Subcutaneous abdominal adipose tissue (tissue), 5 donors: ENCODE results near the gene LYST.
"Not testable (repeated sequence)": the region's sequence is repeated elsewhere in the genome, so short reads cannot be mapped to it uniquely, and the experiment has no call there.

Experiments
- H3K27ac ChIP-seq: one replicate; pipeline ENCODE4 v1.7.0; 2013; ENCODE audit warnings: low read depth, mild to moderate bottlenecking, inconsistent platforms, low read length, moderate library complexity
- H3K27me3 ChIP-seq, 5 donors: one replicate each; pipeline ENCODE4 v1.7.0; 2013; ENCODE audit warnings: low read length in 5 of 5, inconsistent platforms in 1 of 5; ENCODE audit not compliant: control insufficient read depth in 5 of 5, insufficient read depth in 4 of 5
- H3K36me3 ChIP-seq, 5 donors: one replicate each; pipeline ENCODE4 v1.7.0; 2013; ENCODE audit warnings: low read length in 5 of 5; ENCODE audit not compliant: control insufficient read depth in 5 of 5, insufficient read depth in 5 of 5
- H3K4me1 ChIP-seq, 5 donors: one replicate each; pipeline ENCODE4 v1.7.0; 2013; ENCODE audit warnings: low read length in 5 of 5, mild to moderate bottlenecking in 3 of 5, moderate library complexity in 1 of 5; ENCODE audit not compliant: control insufficient read depth in 5 of 5, insufficient read depth in 5 of 5
- H3K4me3 ChIP-seq, 5 donors: one replicate each; pipeline ENCODE4 v1.7.0; 2013; ENCODE audit warnings: low read length in 5 of 5, low read depth in 1 of 5
- H3K9ac ChIP-seq, 5 donors: one replicate each; pipeline ENCODE4 v1.7.0; 2013; ENCODE audit warnings: low read length in 5 of 5, mild to moderate bottlenecking in 4 of 5, moderate library complexity in 3 of 5
- H3K9me3 ChIP-seq, 5 donors: one replicate each; pipeline ENCODE4 v1.7.0; 2013; ENCODE audit warnings: low read length in 5 of 5; ENCODE audit not compliant: control insufficient read depth in 5 of 5
- donor health status: healthy.
- donor health status: healthy.
- donor health status: healthy.
- donor health status: healthy.
- donor health status: healthy.

LYST gene

GRCh38 chr1:235642011-235642942 is 224.4 kb downstream of the LYST start:
- peak overlapping the region in 2 of 5 donors; percentile 10 to 34 for H3K4me3 ChIP-seq
- no peaks in the 10 kb centered on the region for H3K36me3 ChIP-seq
- no peaks in the 10 kb centered on the region for H3K9me3 ChIP-seq
- H3K27me3 ChIP-seq: peaks cover 0 to 40% (median 14%) of the 10 kb centered on the region in 5 donors
- H3K9ac ChIP-seq: no peak overlapping the region
- H3K4me1 ChIP-seq: peaks cover 0 to 4% (median 0%) of the 10 kb centered on the region in 5 donors
- no peak overlapping the region for H3K27ac ChIP-seq

GRCh38 chr1:235640580-235640979 is 226.1 kb downstream of the LYST start:
- Histone ChIP-seq H3K4me1 (peaks cover 0 to 4% (median 0%) of the 10 kb centered on the region in 5 donors), H3K9ac (no peak overlapping the region), H3K27me3 (peaks cover 0 to 31% (median 6%) of the 10 kb centered on the region in 5 donors), H3K27ac (no peak overlapping the region), H3K36me3 (no peaks in the 10 kb centered on the region), H3K9me3 (no peaks in the 10 kb centered on the region), H3K4me3 (no peak overlapping the region)

GRCh38 chr1:235639226-235640205 is 227.2 kb downstream of the LYST start:
- no peak overlapping the region for H3K4me3 ChIP-seq
- H3K9me3 ChIP-seq: no peaks in the 10 kb centered on the region
- H3K27me3 ChIP-seq: peaks cover 0 to 26% (median 4%) of the 10 kb centered on the region in 5 donors
- H3K27ac ChIP-seq: no peak overlapping the region
- H3K36me3 ChIP-seq: no peaks in the 10 kb centered on the region
- H3K9ac ChIP-seq: no peak overlapping the region
- peaks cover 0 to 4% (median 0%) of the 10 kb centered on the region in 5 donors for H3K4me1 ChIP-seq

GRCh38 chr1:235638612-235639011 is 228.1 kb downstream of the LYST start:
- not testable (repeated sequence) for H3K4me1 ChIP-seq, H3K9me3 ChIP-seq, H3K4me3 ChIP-seq, H3K27ac ChIP-seq, H3K9ac ChIP-seq, H3K36me3 ChIP-seq
- peaks cover 0 to 19% (median 4%) of the 10 kb centered on the region in 5 donors for H3K27me3 ChIP-seq

- Histone ChIP-seq H3K9me3 (no peaks in the 10 kb centered on the region), H3K9ac (no peak overlapping the region), H3K4me3 (no peak overlapping the region), H3K36me3 (no peaks in the 10 kb centered on the region), H3K27me3 (peaks cover 0 to 12% (median 4%) of the 10 kb centered on the region in 5 donors), H3K4me1 (peaks cover 0 to 7% (median 2%) of the 10 kb centered on the region in 5 donors), H3K27ac (no peak overlapping the region)
These were observed 228.8 kb downstream of the LYST start for GRCh38 chr1:235637756-235638534.

GRCh38 chr1:235635938-235636662 is 230.6 kb downstream of the LYST start:
- Histone ChIP-seq H3K4me1 (peaks cover 0 to 10% (median 6%) of the 10 kb centered on the region in 5 donors), H3K9ac (no peak overlapping the region), H3K36me3 (no peaks in the 10 kb centered on the region), H3K4me3 (no peak overlapping the region), H3K27ac (no peak overlapping the region), H3K27me3 (no peaks in the 10 kb centered on the region), H3K9me3 (no peaks in the 10 kb centered on the region)

- H3K4me3 ChIP-seq: peak overlapping the region; percentile 42 to 61 (median 51)
- peaks cover 0 to 10% (median 6%) of the 10 kb centered on the region in 5 donors for H3K4me1 ChIP-seq
- H3K36me3 ChIP-seq: no peaks in the 10 kb centered on the region
- H3K27me3 ChIP-seq: no peaks in the 10 kb centered on the region
- H3K9me3 ChIP-seq: no peaks in the 10 kb centered on the region
- peak overlapping the region in 1 of 5 donors; percentile 14 for H3K9ac ChIP-seq
- H3K27ac ChIP-seq: no peak overlapping the region
These were observed 234.0 kb downstream of the LYST start for GRCh38 chr1:235632506-235633401.

GRCh38 chr1:235631816-235632215 is 234.9 kb downstream of the LYST start:
- H3K9ac ChIP-seq: no peak overlapping the region
- H3K27me3 ChIP-seq: no peaks in the 10 kb centered on the region
- H3K9me3 ChIP-seq: no peaks in the 10 kb centered on the region
- peaks cover 0 to 10% (median 6%) of the 10 kb centered on the region in 5 donors for H3K4me1 ChIP-seq
- no peak overlapping the region for H3K27ac ChIP-seq
- no peaks in the 10 kb centered on the region for H3K36me3 ChIP-seq
- H3K4me3 ChIP-seq: no peak overlapping the region
